DOHH2 (cell line): ENCODE measurements around the gene ALPI.
A peak's percentile ranks its signal among the peaks of the same experiment; 100 is the strongest.
"Not testable (repeated sequence)": the region's sequence is repeated elsewhere in the genome, so short reads cannot be mapped to it uniquely, and the experiment has no call there.

Experiments used
- H3F3A ChIP-seq: fragments of 200-600 bp; sonication (generic), shearing (Covaris generic); 2 replicates; pipeline ENCODE4 v1.6.0; 2016; ENCODE audit warnings: antibody characterized with exemption, mild to moderate bottlenecking; ENCODE audit not compliant: control insufficient read depth, insufficient read depth
- H3K27ac ChIP-seq: fragments of 200-600 bp; sonication (generic); 2 replicates; pipeline ENCODE4 v1.5.1; 2014; ENCODE audit warnings: low read depth, mild to moderate bottlenecking, low read length, moderate library complexity
- H3K27me3 ChIP-seq: fragments of 200-600 bp; sonication (generic); 2 replicates; pipeline ENCODE4 v1.6.1; 2014; ENCODE audit warnings: mild to moderate bottlenecking, low read length, mixed read lengths; ENCODE audit not compliant: control insufficient read depth
- H3K36me3 ChIP-seq: fragments of 200-600 bp; sonication (generic); 2 replicates; pipeline ENCODE4 v1.6.1; 2014; ENCODE audit warnings: mild to moderate bottlenecking, low read length, moderate library complexity, mixed read lengths; ENCODE audit not compliant: control insufficient read depth
- H3K4me1 ChIP-seq: fragments of 200-600 bp; sonication (generic); 2 replicates; pipeline ENCODE4 v1.6.1; 2014; ENCODE audit warnings: mild to moderate bottlenecking, low read length, mixed read lengths; ENCODE audit not compliant: control insufficient read depth
- H3K4me2 ChIP-seq: fragments of 200-600 bp; sonication (generic); 2 replicates; pipeline ENCODE4 v1.6.0; 2014; ENCODE audit warnings: mild to moderate bottlenecking, low read length, moderate library complexity
- H3K4me3 ChIP-seq: fragments of 200-600 bp; sonication (generic); 2 replicates; pipeline ENCODE4 v1.5.1; 2014; ENCODE audit warnings: mild to moderate bottlenecking, low read length, mixed read lengths
- H3K79me2 ChIP-seq: fragments of 200-600 bp; sonication (generic); 2 replicates; pipeline ENCODE4 v1.6.1; 2014; ENCODE audit warnings: mild to moderate bottlenecking, low read length, mixed read lengths; ENCODE audit not compliant: control insufficient read depth
- H3K9me2 ChIP-seq: fragments of 200-600 bp; sonication (generic); replicated peaks from 2 replicates; pipeline ENCODE4 v1.6.1; 2014; ENCODE audit warnings: mild to moderate bottlenecking, low read length, mixed read lengths; ENCODE audit not compliant: control insufficient read depth
- H3K9me3 ChIP-seq: fragments of 200-600 bp; sonication (generic); 2 replicates; pipeline ENCODE4 v1.6.1; 2014; ENCODE audit warnings: antibody characterized with exemption, low read length, mixed read lengths; ENCODE audit not compliant: control insufficient read depth, insufficient read depth
- H4K20me1 ChIP-seq: fragments of 200-600 bp; sonication (generic); 2 replicates; pipeline ENCODE4 v1.6.0; 2014; ENCODE audit warnings: low read depth, mild to moderate bottlenecking, antibody characterized with exemption, low read length, moderate library complexity; ENCODE audit not compliant: control insufficient read depth, insufficient read depth
- CTCF ChIP-seq: fragments of 200-600 bp; sonication (generic); IDR thresholded peaks from one replicate; pipeline ENCODE4 v1.5.1; 2014; ENCODE audit warnings: antibody characterized with exemption, mild to moderate bottlenecking, low read depth, low read length; ENCODE audit not compliant: poor library complexity, severe bottlenecking
- EZH2phosphoT487 ChIP-seq: fragments of 200-600 bp; sonication (generic); IDR thresholded peaks from 2 replicates; pipeline ENCODE4 v1.6.1; 2017; ENCODE audit warnings: borderline replicate concordance, mild to moderate bottlenecking, antibody characterized with exemption, low read length, moderate library complexity, mixed read lengths

The ALPI gene

GRCh38 chr2:232431705-232432590, 24.0 kb upstream of the ALPI start:
- Histone ChIP-seq H3K27me3 (no peaks in the 10 kb centered on the region), H3K9me2 (no peaks in the 10 kb centered on the region), H3K4me1 (peaks cover 18% of the 10 kb centered on the region), H3K79me2 (no peaks in the 10 kb centered on the region), H3F3A (no peaks in the 10 kb centered on the region), H3K27ac (no peak overlapping the region), H4K20me1 (no peaks in the 10 kb centered on the region), H3K4me2 (no peak overlapping the region), H3K36me3 (no peaks in the 10 kb centered on the region), H3K4me3 (no peak overlapping the region), H3K9me3 (no peaks in the 10 kb centered on the region)
- TF ChIP-seq EZH2phosphoT487, result no peak

- no peak for TF ChIP-seq EZH2phosphoT487
- TF ChIP-seq CTCF, result peak; percentile 33
- no peak overlapping the region for H3K4me3 ChIP-seq
- no peaks in the 10 kb centered on the region for H4K20me1 ChIP-seq
- H3K27me3 ChIP-seq, result no peaks in the 10 kb centered on the region
- H3K27ac ChIP-seq, result no peak overlapping the region
- no peak overlapping the region for H3K4me2 ChIP-seq
- no peaks in the 10 kb centered on the region for H3F3A ChIP-seq
- H3K79me2 ChIP-seq, result no peaks in the 10 kb centered on the region
- no peaks in the 10 kb centered on the region for H3K36me3 ChIP-seq
- H3K4me1 ChIP-seq, result peaks cover 18% of the 10 kb centered on the region
- H3K9me2 ChIP-seq, result no peaks in the 10 kb centered on the region
- no peaks in the 10 kb centered on the region for H3K9me3 ChIP-seq
Observed at GRCh38 chr2:232432598-232433184, 23.3 kb upstream of the ALPI start.

GRCh38 chr2:232433622-232434021, 22.3 kb upstream of the ALPI start:
- H3K27me3 ChIP-seq, H4K20me1 ChIP-seq, H3F3A ChIP-seq, H3K36me3 ChIP-seq, H3K9me2 ChIP-seq, H3K4me2 ChIP-seq, H3K79me2 ChIP-seq, H3K4me3 ChIP-seq, H3K27ac ChIP-seq, H3K9me3 ChIP-seq: not testable (repeated sequence)
- H3K4me1 ChIP-seq, result peaks cover 18% of the 10 kb centered on the region

- Histone ChIP-seq H3K4me3 (no peak overlapping the region), H3K9me3 (no peaks in the 10 kb centered on the region), H3F3A (no peaks in the 10 kb centered on the region), H3K9me2 (no peaks in the 10 kb centered on the region), H3K4me2 (no peak overlapping the region), H3K4me1 (peaks cover 18% of the 10 kb centered on the region), H3K79me2 (no peaks in the 10 kb centered on the region), H3K36me3 (no peaks in the 10 kb centered on the region), H3K27me3 (no peaks in the 10 kb centered on the region), H4K20me1 (no peaks in the 10 kb centered on the region), H3K27ac (no peak overlapping the region)
- TF ChIP-seq CTCF, result no peak
- no peak for TF ChIP-seq EZH2phosphoT487
Observed at GRCh38 chr2:232434091-232434490, 21.9 kb upstream of the ALPI start.
